Glutamatergic neuron (in vitro differentiated cells): Measurements from ENCODE around the gene NCOR2. TPM values are rescaled to one million over a fixed set of nuclear protein-coding genes. Genes with fewer than 3 reads are reported as not detected.

Experiments
- DNase-seq: peaks from one replicate; pipeline ENCODE4 v3.0.0; 2022
- H3K27ac Mint-ChIP-seq: one replicate; pipeline ENCODE4 v1.8.0; 2020; ENCODE audit warnings: mild to moderate bottlenecking, mixed read lengths, inconsistent platforms; ENCODE audit not compliant: unreplicated experiment
- H3K27me3 Mint-ChIP-seq: one replicate; pipeline ENCODE4 v1.8.0; 2020; ENCODE audit warnings: mild to moderate bottlenecking, moderate library complexity, mixed read lengths, inconsistent platforms; ENCODE audit not compliant: unreplicated experiment
- H3K36me3 Mint-ChIP-seq: one replicate; pipeline ENCODE4 v1.8.0; 2020; ENCODE audit warnings: mild to moderate bottlenecking, mixed read lengths, inconsistent platforms; ENCODE audit not compliant: unreplicated experiment
- H3K4me1 Mint-ChIP-seq: one replicate; pipeline ENCODE4 v1.8.0; 2020; ENCODE audit warnings: mild to moderate bottlenecking, low read depth, mixed read lengths, inconsistent platforms; ENCODE audit not compliant: unreplicated experiment
- H3K4me3 Mint-ChIP-seq: one replicate; pipeline ENCODE4 v1.8.0; 2020; ENCODE audit warnings: mild to moderate bottlenecking, mixed read lengths, inconsistent platforms; ENCODE audit not compliant: unreplicated experiment
- H3K9me3 Mint-ChIP-seq: one replicate; pipeline ENCODE4 v1.8.0; 2020; ENCODE audit warnings: mild to moderate bottlenecking, moderate library complexity, mixed read lengths, inconsistent platforms; ENCODE audit not compliant: unreplicated experiment
- total RNA-seq: library from RNA; stranded (reverse); fragmentation: NEBNext Ultra II Directional; extraction: Animal tissue kit (Norgen Biotek cat#: 25700); gene quantifications from one replicate; pipeline ENCODE4 v1.2.1, GENCODE V29; 2021; ENCODE audit not compliant: unreplicated experiment
- TF ChIP-seq, protein P1 (sequence below): fragments of 200-600 bp; sonication (generic); IDR thresholded peaks from one replicate; pipeline ENCODE4 v1.5.0; 2021; ENCODE audit not compliant: partially characterized antibody, unreplicated experiment

The NCOR2 gene
- total RNA-seq, 1 donor from 2014 or later, result 360 TPM

DNA sequence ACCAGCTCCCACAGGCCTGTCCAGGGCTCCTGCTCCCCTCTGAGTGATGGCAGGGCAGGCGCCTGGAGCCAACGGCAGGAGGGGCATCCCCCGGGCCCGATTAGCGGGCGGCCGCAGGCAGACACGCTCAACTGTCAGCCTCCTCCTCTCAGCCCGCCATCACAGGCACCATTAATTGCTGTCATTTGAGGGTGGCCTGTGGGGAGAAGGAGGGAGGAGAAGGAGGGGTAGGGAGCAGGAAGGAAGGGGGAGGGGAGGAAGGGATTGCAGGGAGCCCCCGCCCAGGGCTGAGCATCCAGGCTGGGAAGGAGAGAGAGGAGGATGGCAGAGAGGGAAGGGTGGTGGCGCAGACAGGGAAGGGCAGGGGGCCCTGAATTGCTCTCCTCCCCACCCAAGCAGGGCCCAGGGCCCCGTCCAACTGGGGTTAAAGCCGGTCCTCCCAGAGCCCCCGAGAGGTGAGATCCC, 36.1 kb downstream of the NCOR2 start:
- H3K27ac Mint-ChIP-seq, result peak overlapping the region; percentile 76
- peaks cover 26% of the 10 kb centered on the region for H3K9me3 Mint-ChIP-seq
- no peak overlapping the region for H3K4me3 Mint-ChIP-seq
- H3K36me3 Mint-ChIP-seq, result no peaks in the 10 kb centered on the region
- H3K27me3 Mint-ChIP-seq, result peaks cover 25% of the 10 kb centered on the region
- peak; percentile 84 for DNase-seq
- peaks cover 49% of the 10 kb centered on the region for H3K4me1 Mint-ChIP-seq
- TF ChIP-seq, protein P1, sequence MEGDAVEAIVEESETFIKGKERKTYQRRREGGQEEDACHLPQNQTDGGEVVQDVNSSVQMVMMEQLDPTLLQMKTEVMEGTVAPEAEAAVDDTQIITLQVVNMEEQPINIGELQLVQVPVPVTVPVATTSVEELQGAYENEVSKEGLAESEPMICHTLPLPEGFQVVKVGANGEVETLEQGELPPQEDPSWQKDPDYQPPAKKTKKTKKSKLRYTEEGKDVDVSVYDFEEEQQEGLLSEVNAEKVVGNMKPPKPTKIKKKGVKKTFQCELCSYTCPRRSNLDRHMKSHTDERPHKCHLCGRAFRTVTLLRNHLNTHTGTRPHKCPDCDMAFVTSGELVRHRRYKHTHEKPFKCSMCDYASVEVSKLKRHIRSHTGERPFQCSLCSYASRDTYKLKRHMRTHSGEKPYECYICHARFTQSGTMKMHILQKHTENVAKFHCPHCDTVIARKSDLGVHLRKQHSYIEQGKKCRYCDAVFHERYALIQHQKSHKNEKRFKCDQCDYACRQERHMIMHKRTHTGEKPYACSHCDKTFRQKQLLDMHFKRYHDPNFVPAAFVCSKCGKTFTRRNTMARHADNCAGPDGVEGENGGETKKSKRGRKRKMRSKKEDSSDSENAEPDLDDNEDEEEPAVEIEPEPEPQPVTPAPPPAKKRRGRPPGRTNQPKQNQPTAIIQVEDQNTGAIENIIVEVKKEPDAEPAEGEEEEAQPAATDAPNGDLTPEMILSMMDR, result no peak

DNA sequence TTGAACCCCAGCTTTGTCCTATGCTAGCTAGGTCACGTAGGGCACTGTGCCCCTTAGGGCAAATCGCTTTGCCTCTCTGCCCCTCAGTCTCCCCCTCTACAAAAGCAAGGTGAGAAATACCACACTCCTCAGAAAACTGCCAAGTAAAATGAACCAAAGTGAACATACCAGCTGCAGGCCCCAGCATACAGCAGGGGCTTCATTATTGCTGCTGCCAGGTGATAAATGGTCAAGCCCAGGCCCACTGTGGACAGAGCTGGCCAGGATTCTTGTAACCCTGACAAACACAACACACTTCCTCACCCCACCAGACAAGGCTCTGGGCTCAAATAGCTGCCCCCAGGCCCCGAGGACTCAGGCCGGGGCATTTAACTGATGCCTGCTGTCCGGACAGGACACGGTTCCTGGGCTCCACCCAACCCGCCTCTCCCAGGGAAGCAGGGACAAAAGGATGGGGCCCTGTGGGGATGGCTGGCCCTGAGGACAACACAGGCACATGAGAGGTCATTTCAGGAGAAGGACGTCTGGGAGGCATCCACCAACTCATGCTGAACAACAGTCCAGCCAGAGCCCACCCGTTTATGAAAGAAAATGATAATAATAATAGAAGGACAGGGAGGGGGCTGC, 36.7 kb downstream of the NCOR2 start:
- no peak for DNase-seq
- Mint-ChIP-seq H3K27ac (peak overlapping the region; percentile 76), H3K4me3 (peak overlapping the region; percentile 10), H3K9me3 (peaks cover 28% of the 10 kb centered on the region), H3K36me3 (no peaks in the 10 kb centered on the region), H3K4me1 (peaks cover 51% of the 10 kb centered on the region), H3K27me3 (peaks cover 25% of the 10 kb centered on the region)
- TF ChIP-seq, protein P1, result no peak

DNA sequence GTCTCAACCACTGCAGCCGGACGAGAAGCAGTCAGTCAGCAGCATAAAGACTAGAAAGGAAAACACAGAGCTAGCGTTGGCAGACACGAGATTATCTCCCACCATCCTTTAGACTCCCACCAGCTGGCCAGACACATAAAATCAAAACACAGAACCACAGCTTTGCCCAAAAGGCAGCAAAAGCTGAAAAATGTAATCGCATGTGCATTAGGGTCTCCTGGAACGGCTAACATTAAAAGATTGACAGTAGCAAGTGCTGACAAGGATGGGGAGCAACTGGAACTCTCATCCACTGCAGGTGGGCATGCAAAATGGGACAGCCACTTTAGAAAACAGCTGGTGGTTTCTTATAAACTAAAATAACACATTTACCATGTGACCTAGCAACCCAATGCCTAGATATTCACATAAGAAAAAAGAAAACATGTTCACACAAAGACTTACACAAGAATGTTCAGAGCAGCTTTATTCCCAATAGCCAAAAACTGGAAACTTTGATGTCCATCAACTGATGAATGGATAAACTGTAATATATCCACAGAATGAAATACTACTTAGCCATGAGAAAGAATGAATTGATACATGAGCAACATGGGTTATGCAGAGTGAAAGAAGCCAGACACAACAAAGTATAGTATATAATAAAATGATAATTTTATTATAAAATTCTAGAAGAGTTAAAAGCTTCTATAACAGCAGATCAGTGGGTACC, 37.7 kb downstream of the NCOR2 start:
- TF ChIP-seq, protein P1, result no peak
- no peak for DNase-seq
- Mint-ChIP-seq H3K27me3 (peaks cover 29% of the 10 kb centered on the region), H3K36me3 (no peaks in the 10 kb centered on the region), H3K9me3 (peaks cover 34% of the 10 kb centered on the region), H3K4me1 (peaks cover 53% of the 10 kb centered on the region), H3K27ac (peak overlapping the region; percentile 79), H3K4me3 (no peak overlapping the region)

DNA sequence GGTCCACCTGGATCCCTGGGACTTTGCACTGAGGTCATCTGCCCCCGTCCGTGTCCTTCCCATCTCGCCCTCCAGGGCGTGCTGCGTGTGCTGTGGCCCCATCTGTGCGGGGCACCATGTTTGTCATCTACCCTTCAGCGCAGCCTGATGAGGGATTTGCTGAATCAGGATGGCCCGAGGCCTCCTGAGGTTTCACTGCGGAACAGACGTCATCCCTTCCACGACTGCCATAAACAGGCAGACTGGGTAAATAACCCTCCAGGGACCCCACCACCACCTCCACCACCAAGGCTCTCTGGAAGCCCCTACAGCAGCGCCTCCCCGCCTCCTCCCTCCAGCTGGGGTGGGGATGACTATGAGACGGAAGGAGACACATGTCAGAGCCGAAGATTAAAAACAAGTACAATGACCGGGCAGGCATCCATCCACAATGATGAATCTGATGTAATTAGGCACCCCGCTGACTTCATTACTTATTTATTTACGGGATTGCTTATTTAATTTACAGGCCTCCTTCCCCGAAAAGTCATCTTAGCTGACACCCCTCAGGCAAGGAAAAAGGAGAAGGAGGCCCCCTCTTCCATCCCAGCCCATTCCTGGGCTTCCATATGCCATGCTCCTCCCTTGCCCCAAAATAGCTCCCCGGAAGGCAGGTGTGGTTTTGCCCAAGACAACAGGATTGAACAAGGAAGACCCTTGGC, 39.4 kb downstream of the NCOR2 start:
- no peaks in the 10 kb centered on the region for H3K36me3 Mint-ChIP-seq
- peaks cover 37% of the 10 kb centered on the region for H3K9me3 Mint-ChIP-seq
- TF ChIP-seq, protein P1, result peak; percentile 53
- H3K4me3 Mint-ChIP-seq, result peak overlapping the region; percentile 62
- peaks cover 20% of the 10 kb centered on the region for H3K27me3 Mint-ChIP-seq
- peaks cover 52% of the 10 kb centered on the region for H3K4me1 Mint-ChIP-seq
- peak; percentile 82 for DNase-seq
- peak overlapping the region; percentile 94 for H3K27ac Mint-ChIP-seq
